GM19467 (cell line): ENCODE measurements around the gene PHLDB2.

Experiments
- ATAC-seq: cut with Tn5 transposase; IDR thresholded peaks from one replicate; pipeline ENCODE4 v1.9.1; 2021; ENCODE audit warnings: mild to moderate bottlenecking, moderate library complexity; ENCODE audit not compliant: unreplicated experiment

PHLDB2 gene

GRCh38 chr3:111956449-111956848 lies 97.4 kb downstream of the PHLDB2 start:
- ATAC-seq, result no peak

DNA sequence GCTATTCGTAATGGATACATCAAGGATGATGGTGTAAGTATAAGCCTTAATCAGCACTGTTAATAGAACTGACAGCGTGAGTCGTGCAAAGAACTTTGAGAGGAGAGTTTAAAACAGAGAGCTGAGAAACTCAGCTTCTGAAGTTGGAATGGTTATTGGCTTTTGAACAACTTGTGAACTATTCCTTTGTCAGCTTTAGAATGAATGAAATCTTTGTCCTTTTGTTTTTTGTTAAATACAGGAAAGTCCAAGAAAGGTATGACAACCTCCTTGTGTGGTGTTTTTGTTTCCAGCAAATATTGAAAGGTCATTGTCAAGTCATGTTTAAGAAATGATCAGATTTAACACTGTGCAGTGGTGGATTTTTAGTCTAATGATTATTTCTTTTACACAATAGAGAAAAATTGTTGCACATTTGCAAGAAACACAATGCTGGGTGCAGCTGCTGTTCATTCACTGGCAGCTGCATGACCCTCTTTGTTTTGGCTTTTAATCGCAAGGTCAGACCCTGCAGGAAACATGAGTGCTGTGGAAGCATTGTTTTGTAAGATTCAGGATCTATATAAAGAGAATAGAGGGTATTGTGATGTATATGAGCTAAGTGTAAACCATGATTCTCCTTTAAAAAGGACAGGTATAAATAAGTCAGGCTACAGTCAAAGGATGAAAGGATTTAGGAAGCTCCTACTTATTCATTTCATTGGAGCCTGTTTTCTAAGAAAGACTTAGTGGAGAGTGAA lies 98.1 kb downstream of the PHLDB2 start:
- ATAC-seq, result no peak

DNA sequence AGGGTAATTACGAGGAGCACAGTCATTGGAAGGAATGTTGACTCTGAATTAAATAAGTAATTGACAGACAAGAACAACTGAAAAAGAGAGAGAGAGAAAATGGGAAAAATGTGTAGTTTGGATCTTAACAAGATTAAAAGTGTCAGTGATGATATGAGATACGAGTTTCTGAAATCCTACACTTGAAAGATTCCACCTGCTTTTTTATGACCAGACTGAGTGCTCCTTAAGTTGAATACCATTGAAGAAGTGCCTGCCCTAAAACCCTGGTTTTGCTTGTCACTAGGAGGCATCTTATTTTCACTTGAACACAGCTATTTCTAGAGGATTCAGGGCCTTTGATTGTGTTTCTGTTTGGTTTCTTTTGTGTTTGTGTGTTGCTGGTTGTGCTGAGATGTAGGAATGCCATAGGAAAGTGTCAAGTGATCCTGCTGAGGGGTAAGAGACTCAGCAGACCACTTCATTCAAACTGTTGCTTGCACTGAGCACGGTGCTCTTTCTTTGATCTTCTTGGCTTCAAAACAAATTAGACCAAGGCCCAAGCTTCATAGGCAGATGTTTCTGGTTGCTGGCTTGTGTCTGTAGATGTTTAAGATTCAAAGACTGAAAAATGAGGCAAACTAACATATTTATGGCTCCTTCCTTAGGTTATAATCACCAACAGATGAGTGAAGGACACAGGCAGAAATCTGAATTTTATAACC lies 102.5 kb downstream of the PHLDB2 start:
- ATAC-seq, result no peak

GRCh38 chr3:111963424-111963823 lies 104.4 kb downstream of the PHLDB2 start:
- no peak for ATAC-seq

- ATAC-seq, result no peak
These were observed 106.4 kb downstream of the PHLDB2 start for GRCh38 chr3:111965484-111965883.

DNA sequence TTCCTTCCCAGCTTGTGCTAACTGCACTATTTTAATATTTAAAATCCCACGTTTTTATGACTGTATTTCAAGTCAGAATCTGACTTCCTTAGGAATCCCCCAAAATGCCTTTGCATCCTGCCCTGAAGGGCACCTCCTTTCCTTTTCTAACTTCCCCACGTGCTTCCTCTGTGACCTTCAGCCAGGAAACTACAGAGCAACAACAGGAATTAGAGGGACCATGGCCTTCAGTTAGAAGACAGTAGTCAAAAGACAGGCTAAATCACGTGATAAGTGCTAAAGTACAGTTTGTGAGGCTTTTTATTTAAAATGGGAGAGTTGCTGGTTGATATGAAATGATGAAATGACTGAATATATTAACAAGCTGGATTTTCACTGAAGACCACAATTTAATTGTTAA lies 108.0 kb downstream of the PHLDB2 start:
- no peak for ATAC-seq

DNA sequence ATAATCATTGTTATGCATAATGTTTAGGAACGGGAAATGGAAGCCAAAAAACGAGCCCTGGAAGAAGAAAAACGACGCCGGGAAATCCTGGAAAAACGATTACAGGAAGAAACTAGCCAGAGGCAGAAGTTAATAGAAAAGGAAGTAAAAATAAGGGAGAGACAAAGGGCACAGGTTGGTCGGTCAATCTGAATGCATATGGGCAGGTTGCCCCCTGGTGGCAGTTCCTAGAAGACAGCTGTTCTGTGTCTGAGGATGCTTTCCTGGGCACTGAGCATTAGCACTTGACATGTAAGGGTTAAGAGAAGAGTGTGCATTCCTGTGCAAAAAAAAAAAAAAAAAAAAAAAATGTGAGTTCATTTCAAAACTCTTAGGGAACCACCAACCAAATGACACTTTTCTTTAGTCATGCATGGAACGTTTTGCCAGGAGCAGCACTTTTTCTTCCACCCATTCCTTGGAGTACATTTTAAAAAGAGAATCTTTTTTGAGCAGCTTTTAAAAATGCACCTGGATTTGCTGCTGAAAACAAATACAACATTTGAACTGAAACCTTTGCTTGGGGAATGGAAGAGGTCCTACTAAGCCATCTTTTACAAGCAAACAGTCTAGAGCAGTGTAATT lies 108.7 kb downstream of the PHLDB2 start:
- ATAC-seq, result peak; percentile 92

DNA sequence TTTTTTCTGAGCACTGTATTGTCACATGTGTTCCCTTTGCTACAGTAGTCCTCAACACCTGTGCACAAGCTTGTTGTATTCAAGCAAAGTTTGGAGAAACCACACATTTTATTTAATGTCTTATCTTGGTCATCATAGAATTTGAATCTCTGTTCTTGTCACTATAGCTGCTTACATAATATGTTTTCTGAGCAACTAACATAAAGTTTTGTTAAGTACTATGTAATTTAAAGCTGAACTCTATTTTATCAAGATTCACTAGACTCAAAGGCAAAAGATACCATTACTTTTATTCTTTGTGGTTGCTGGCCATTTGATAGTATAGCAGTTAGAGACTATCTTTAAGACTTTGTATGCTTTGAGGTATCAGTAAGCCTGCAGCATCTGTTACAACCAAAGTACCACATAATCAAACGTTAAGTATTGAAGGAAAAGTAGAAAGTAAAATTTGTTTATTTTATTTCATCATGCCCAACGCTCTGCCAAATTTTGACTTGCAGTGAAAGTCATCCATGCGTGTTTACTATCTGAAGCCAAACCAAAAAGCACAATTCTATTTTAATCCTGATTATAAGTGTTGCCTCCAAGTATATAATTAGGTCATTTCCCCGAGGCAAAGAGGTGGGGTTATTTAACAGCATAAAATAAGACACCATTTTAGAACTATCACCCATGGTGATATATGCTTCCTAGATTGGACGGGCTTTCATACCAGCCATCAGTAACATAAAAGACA lies 109.4 kb downstream of the PHLDB2 start:
- no peak for ATAC-seq

DNA sequence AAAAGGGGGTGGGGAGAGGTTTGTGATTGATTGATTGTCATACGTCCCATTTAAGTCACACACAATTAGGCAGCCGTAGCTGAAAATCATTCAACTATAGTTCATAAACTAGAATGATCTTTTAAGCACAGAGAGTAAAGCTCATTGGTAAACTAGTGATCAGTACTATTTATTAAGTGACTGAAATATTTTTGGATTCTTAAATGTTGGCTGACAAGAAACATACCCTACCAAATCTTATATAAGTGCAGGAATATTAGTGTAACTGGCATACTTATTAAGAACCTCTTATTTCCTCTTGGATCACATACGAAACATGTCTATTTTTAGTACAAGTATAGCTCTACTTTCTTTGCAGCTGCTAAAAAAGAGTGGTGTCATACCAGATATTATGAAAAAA lies 111.3 kb downstream of the PHLDB2 start:
- ATAC-seq, result no peak

- no peak for ATAC-seq
These were observed 112.6 kb downstream of the PHLDB2 start for GRCh38 chr3:111971533-111972130.

DNA sequence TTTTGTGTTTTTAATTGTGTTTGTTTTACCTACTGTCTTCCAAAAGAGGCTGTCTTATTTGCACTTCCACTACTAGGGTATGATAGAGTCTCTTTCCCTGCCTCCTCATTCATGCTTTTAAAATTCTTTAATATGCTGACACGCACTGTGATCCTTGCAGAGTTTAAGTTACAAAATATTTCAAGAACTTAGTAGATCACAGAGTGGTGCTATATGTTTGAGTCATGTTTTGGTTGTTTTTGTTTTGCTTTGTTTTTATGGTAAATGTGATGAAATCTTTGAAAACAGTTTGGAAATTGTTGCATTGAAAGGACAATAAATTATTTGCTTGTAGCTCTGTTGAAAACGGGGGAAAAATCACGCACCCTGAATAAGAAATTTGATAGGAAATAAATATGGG lies 113.8 kb downstream of the PHLDB2 start:
- no peak for ATAC-seq

GRCh38 chr3:111975131-111975530 lies 116.1 kb downstream of the PHLDB2 start:
- ATAC-seq, result no peak

DNA sequence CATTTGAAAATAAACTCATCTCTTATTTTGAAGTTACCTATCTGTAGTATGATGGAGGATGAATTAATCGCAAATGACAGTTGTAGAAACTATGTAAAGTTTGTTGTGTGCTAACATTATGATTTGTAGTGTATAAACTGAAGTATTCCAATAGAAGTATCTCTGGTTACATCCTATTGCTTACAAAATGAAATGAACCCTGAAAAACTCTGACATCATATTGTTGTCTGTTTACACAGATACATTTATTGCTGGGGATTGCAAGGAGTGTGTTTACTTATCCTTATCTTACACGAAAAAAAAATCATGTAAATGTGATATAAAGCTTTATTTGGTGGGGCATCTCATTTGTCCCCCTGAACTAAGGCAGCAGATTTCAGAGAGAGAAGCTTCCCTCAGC lies 117.2 kb downstream of the PHLDB2 start:
- no peak for ATAC-seq

DNA sequence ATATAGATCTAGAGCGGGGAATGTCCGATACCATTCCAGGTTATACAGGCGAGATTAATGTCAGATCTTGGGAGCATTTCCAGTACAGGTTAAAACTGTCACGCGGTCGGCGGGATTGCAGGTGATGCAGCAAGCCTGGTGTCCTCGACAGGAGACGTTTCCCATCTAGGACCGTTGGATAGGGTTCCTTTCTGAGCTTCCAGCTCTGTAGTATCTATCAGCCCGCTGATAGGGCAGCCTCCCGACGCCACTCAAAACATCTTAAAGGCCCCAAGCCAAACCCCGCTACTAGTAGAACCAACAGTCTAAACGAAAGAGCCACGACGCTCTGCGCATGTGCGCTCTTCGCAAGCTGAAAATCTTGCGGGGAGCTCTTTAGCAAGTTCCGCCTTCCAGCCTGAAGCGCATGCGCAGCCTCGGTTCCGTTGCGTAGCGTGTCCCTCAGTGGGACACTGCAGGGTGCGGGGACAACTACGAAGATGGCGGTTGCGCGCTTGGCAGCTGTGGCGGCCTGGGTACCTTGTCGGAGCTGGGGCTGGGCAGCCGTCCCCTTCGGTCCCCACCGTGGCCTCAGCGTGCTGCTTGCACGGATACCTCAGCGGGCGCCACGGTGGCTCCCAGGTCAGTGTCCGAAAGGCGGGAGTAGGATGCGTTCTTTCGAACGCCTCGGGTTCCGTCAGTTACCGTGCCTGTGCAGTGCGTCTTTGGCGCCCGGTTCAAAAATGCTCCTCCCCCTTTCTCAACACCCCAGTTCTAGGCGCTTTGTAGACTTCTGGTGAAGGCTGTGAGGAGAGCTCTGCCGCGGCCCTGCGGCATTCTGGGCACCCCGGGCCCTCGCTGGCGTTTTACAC lies 119.7 kb downstream of the PHLDB2 start, which contains the start of gene ABHD10:
ABHD10 (plus strand) TSS at position 444 of the 851 bp plus-strand sequence; CDS start at position 480, 36 bp downstream.
- ATAC-seq, result peak; percentile 92

DNA sequence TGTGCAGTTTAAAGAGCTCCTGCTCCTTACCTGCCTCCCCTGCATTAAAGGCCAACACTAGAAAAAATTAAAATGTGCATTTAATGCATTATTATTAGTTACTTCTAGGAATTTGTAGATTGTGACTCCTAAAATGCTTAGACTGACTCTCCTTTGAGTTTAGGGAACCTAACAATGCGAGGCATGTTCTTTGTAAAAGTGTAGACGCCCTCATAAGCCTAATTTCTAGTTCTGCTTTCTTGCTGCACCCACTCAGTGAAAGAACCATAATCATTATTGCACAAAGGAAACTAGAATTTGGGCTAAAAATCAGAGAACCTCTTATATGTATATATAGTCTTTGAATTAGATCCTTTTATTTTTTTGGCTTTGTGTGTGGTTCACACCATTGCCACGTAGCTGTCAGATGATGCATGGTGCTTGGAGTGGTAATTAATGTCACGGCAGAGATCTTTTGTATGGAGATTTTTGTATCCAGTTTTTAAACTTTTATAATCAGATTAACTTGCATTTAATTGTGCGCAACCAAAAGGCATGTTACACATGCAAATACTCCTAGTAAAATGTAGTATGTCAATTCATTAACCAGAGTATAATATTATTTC lies 120.5 kb downstream of the PHLDB2 start:
- peak; percentile 32 for ATAC-seq

GRCh38 chr3:111980716-111981456 lies 121.8 kb downstream of the PHLDB2 start:
- no peak for ATAC-seq

DNA sequence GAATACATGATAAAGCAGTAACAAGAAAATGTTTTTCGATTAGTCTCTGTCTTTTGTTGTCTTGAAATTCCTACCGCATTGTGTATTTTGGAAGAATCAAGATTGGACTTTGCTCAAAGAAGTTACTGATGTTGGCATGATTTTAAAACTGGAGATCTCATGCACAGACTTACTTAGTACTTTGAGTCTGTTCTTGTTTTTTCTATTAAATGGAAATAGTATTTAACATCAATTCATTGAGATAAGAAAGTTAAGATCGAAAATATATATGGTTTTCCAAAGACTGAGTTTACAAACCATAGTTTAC lies 122.3 kb downstream of the PHLDB2 start:
- ATAC-seq, result no peak

GRCh38 chr3:111984636-111985298 lies 125.7 kb downstream of the PHLDB2 start:
- ATAC-seq, result no peak
